ENCODE results near the gene NDUFS2. TPM values are rescaled to one million over a fixed set of nuclear protein-coding genes. Genes with fewer than 3 reads are reported as not detected.

NDUFS2 gene
- total and polyA plus RNA-seq, 2 of the 8 experiments (the other 6 are each of a cell fraction or from before 2014, with no cell fraction given): 95.1 to 113 TPM

DNA sequence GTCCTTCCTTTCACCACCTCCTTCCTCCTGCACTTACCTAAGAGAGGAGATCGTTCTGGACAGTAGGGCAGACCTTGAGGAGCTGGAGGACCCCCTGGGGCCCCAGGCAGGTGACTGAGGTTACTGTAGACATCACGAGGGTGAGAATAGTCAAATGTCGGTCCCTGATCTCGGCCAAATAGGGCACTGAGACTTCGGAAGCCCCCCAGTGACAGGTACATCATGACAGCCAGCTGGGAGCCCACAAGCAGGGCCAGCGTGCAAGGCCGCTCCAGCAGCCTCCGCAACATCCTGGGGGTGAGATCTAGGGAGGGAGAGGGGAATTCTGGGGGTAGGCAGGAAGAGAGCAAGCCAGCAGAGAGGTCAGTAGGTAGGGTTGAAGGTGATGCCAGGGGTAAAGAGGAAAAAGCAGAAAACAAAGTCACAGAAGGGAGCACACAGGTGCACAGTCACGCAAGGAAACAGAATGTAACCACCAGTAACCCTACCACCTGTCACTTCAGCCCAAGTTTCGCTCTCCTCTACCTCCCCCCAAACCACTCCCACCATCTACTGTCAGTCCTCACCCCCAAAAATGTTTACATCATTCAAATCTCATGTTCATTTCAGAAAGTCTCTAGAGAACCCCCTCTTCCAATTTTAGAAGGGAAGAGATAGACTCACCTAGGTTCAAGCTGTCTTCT is 26.3 kb upstream of the NDUFS2 start (continued):
- TF ChIP-seq SIN3A (conservative IDR thresholded peaks at IDR 0.05 in 1 of 2, IDR thresholded peaks at IDR 0.05 in 1 of 2; ENCODE audit: low read depth in 1 of 2, low read length in 2 of 2): no peak
- TF ChIP-seq EP300 (IDR thresholded peaks at IDR 0.05; ENCODE audit: borderline replicate concordance in 1 of 2, low read depth in 2 of 2, low read length in 2 of 2): no peak
- no peak for TF ChIP-seq GTF2F1 (IDR thresholded peaks at IDR 0.05; ENCODE audit: borderline replicate concordance, low read depth, low read length)
- TF ChIP-seq POU5F1 (IDR thresholded peaks at IDR 0.05; ENCODE audit: low read depth, low read length): no peak
- no peak for TF ChIP-seq SUZ12 (IDR thresholded peaks at IDR 0.05; ENCODE audit: low read length)

Data from H1 (cell line).